Panc1 (cell line): Measurements from ENCODE around the gene PRSS27. TPM values are rescaled to one million over a fixed set of nuclear protein-coding genes. Genes with fewer than 3 reads are reported as not detected.

Source experiments
- ATAC-seq: fragments of 200-7000 bp; cut with Tn5 transposase; 2 replicates; pipeline ENCODE4 v1.9.1; 2020; ENCODE audit warnings: mild to moderate bottlenecking, moderate library complexity
- BruUV-seq: library from RNA; stranded (reverse); fragments of 400-500 nt; replicated peaks from 2 replicates; lab custom pipeline; 2021; lab: Mats Ljungman, UMichigan
- CTCF ChIA-PET: fragments of 300-600 bp; sonication (Branson Sonifier 250); formaldehyde crosslinking; loops from one replicate; lab custom pipeline; 2022; ENCODE audit warnings: antibody characterized with exemption; lab: Charles Lee
- POLR2A ChIA-PET: fragments of 300-600 bp; sonication (Branson Sonifier 250); formaldehyde crosslinking; loops from one replicate; lab custom pipeline; 2022; ENCODE audit warnings: antibody characterized with exemption; lab: Charles Lee
- DNase-seq: peaks from one replicate; pipeline ENCODE4 v3.0.0-alpha.2; 2010; ENCODE audit warnings: low read depth, low spot score
- H3K27ac ChIP-seq: 2 replicates; pipeline ENCODE4 v1.5.1; 2011; ENCODE audit warnings: mild to moderate bottlenecking, low read length, inconsistent platforms
- H3K27me3 ChIP-seq: fragments of 200-500 bp; sonication (Bioruptor generic); 2 replicates; pipeline ENCODE4 v1.6.0; 2014; ENCODE audit warnings: low read length, inconsistent platforms; ENCODE audit not compliant: control insufficient read depth, insufficient read depth
- H3K36me3 ChIP-seq: fragments of 200-500 bp; sonication (Bioruptor generic); 2 replicates; pipeline ENCODE4 v1.5.1; 2014; ENCODE audit warnings: inconsistent platforms, mild to moderate bottlenecking, low read length, moderate library complexity; ENCODE audit not compliant: control insufficient read depth, insufficient read depth
- H3K4me1 ChIP-seq: 2 replicates; pipeline ENCODE4 v1.5.1; 2011; ENCODE audit warnings: inconsistent platforms, mild to moderate bottlenecking, low read length, moderate library complexity; ENCODE audit not compliant: control insufficient read depth, insufficient read depth
- H3K4me3 ChIP-seq, 2 experiments: 2 replicates each; pipeline ENCODE4 v1.5.1; 2011 to 2012; ENCODE audit warnings: low read depth in 2 of 2, low read length in 2 of 2, mild to moderate bottlenecking in 2 of 2, inconsistent platforms in 1 of 2, moderate library complexity in 1 of 2
- H3K9me3 ChIP-seq: fragments of 200-500 bp; sonication (Bioruptor generic); 2 replicates; pipeline ENCODE4 v1.5.1; 2014; ENCODE audit warnings: low read depth, mild to moderate bottlenecking, inconsistent platforms, low read length, moderate library complexity; ENCODE audit not compliant: control insufficient read depth, insufficient read depth
- POLR2AphosphoS5 ChIP-seq: IDR thresholded peaks from 2 replicates; pipeline ENCODE4 v1.6.1; 2012; ENCODE audit warnings: mild to moderate bottlenecking, low read depth, low read length, moderate library complexity
- REST ChIP-seq, 2 experiments: IDR thresholded peaks; 2 replicates each; pipeline ENCODE4 v1.6.1; 2011 to 2012; ENCODE audit warnings: low read depth in 2 of 2, control low read depth in 1 of 2, low read length in 1 of 2, mild to moderate bottlenecking in 1 of 2, moderate library complexity in 1 of 2; ENCODE audit not compliant: insufficient read depth in 1 of 2
- SIN3A ChIP-seq: IDR thresholded peaks from 2 replicates; pipeline ENCODE4 v1.6.1; 2012; ENCODE audit warnings: low read depth, mild to moderate bottlenecking, low read length, moderate library complexity, borderline replicate concordance; ENCODE audit not compliant: insufficient read depth
- TCF7L2 ChIP-seq: IDR thresholded peaks from 2 replicates; pipeline ENCODE4 v1.6.1; 2011; ENCODE audit warnings: mild to moderate bottlenecking, low read depth, low read length, inconsistent platforms
- in situ Hi-C: cut with HindIII; loops from 2 replicates; pipeline ENCODE4 v1.10.0; 2016; ENCODE audit warnings: low sequenced_read_pairs, low pct_unique_long_range_greater_than_20kb
- intact Hi-C: fragments of 100-400 bp; cut with micrococcal nuclease; formaldehyde crosslinking; loops from one replicate; pipeline ENCODE4 v1.10.0; 2022; ENCODE audit not compliant: unreplicated experiment
- total RNA-seq: library from RNA; stranded (reverse); gene quantifications from one replicate; pipeline ENCODE4 v1.2.1, GENCODE V29; 2021; ENCODE audit not compliant: unreplicated experiment
- TF ChIP-seq, protein P1 (sequence below): fragments of 450-650 bp; IDR thresholded peaks from 2 replicates; pipeline ENCODE4 v1.5.1; 2017; ENCODE audit warnings: mild to moderate bottlenecking

Gene PRSS27
- total RNA-seq, 1 experiment from 2014 or later = 3.3 TPM

DNA sequence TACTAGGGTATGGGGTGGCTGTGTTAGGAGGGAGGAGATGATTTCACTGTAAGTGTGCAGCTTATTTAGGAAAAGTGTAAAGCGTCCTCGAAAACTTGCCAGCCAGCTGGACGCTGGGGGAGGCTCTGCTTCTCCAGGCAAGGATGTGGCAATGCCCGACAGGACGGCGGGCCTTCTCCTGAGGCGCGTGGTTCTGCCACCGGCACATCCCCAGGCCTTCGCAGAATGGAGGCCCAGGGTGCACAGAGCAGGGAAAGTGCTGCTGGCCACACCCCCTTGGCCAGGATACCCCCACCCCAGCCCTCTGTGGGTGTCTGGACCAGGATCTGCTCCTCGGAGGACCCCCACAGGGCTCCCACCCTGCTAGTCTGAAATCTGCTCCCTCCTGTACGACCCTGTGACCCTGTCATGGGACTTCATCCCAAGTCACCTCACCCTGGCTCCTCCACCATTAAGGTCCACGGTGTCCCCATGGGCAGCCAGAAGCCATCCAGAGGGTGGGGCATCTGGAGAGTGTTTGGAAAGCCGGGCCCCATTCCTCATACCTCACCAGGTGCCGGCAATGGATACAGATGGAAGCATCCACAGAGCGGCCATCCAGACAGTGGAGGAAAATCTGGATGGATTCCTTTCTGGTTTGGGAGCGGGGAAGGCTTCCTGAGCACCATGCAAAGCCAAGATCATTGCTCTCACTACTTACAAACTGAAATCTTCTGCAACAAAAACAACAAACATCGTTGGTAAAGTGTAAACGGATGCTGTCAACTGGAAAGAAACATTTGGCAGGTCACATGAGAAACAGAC, 23.2 kb upstream of the PRSS27 start:
- no peaks in the 10 kb centered on the region for H3K36me3 ChIP-seq
- ChIA-PET POLR2A (no interaction called here), CTCF (no interaction called here)
- DNase-seq = no peak
- TF ChIP-seq TCF7L2 (no peak), SIN3A (no peak)
- TF ChIP-seq, protein P1, sequence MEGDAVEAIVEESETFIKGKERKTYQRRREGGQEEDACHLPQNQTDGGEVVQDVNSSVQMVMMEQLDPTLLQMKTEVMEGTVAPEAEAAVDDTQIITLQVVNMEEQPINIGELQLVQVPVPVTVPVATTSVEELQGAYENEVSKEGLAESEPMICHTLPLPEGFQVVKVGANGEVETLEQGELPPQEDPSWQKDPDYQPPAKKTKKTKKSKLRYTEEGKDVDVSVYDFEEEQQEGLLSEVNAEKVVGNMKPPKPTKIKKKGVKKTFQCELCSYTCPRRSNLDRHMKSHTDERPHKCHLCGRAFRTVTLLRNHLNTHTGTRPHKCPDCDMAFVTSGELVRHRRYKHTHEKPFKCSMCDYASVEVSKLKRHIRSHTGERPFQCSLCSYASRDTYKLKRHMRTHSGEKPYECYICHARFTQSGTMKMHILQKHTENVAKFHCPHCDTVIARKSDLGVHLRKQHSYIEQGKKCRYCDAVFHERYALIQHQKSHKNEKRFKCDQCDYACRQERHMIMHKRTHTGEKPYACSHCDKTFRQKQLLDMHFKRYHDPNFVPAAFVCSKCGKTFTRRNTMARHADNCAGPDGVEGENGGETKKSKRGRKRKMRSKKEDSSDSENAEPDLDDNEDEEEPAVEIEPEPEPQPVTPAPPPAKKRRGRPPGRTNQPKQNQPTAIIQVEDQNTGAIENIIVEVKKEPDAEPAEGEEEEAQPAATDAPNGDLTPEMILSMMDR = no peak
- peaks cover 6% of the 10 kb centered on the region for H3K4me1 ChIP-seq
- BruUV-seq = no TSS peak
- no peak overlapping the region for H3K27ac ChIP-seq
- in situ Hi-C loops (no loop called here), intact Hi-C loops (no loop called here)
- no peaks in the 10 kb centered on the region for H3K9me3 ChIP-seq
- ATAC-seq = no peak
- H3K27me3 ChIP-seq = no peaks in the 10 kb centered on the region
- H3K4me3 ChIP-seq = no peak overlapping the region

DNA sequence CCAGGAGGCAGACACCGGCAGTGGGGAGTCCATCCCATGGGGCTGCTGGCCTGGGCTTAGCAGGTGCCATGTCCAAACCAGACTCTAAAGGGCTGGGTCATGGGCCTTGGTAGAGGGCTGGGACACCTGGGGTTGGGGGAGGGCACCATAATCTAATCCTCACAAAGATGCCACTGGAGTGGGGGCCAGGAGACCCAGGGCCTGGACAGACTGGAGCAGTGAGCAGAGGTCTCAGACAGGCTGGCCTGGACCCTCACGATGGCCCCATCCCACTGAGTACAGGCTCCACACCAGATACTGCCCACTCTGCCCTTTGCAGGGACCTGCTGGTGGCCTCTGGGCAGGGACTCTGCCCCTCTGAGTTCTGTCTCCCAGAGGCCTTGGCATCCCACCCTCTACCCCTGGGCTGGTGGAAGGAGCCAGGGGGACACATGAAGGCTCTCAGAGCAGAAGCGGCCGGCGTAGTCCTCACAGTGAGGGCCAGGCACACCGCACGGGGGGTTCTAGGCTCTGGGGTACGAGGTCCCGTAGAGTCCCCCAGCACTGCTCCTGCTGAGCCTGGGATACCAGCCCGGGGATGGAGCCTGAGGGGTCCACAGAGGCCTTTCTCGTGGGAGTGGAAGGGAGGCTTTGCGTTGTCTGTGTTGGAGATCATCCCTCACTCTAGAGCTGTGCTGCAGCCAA, 22.4 kb upstream of the PRSS27 start:
- TF ChIP-seq REST (IDR thresholded peaks at IDR 0.05; ENCODE audit: insufficient read depth in 1 of 2, low read depth in 2 of 2, low read length in 1 of 2) = no peak
- TF ChIP-seq TCF7L2 = no peak
- TF ChIP-seq POLR2AphosphoS5 = no peak
- TF ChIP-seq, protein P1 = no peak
- in situ Hi-C loops (no loop called here), intact Hi-C loops (no loop called here)
- Histone ChIP-seq H3K36me3 (no peaks in the 10 kb centered on the region), H3K4me1 (peaks cover 6% of the 10 kb centered on the region), H3K27ac (no peak overlapping the region), H3K27me3 (no peaks in the 10 kb centered on the region), H3K4me3 (no peak overlapping the region), H3K9me3 (no peaks in the 10 kb centered on the region)
- BruUV-seq = no TSS peak
- DNase-seq (no peak), ATAC-seq (no peak)
- ChIA-PET POLR2A (interaction anchor here (0.6 kb wide), 1 partner anchor 629 kb away, joined by 3 read pairs; no protein-coding TSS in a partner anchor), CTCF (no interaction called here)
